K562 (cell line): ENCODE data around the gene C16orf89. TPM values are rescaled to one million over a fixed set of nuclear protein-coding genes. Genes with fewer than 3 reads are reported as not detected.

Experiments
- CBFA2T2 ChIP-seq: fragments of 450-650 bp; conservative IDR thresholded peaks from 2 replicates; pipeline ENCODE4 v1.6.1; 2017; ENCODE audit warnings: mild to moderate bottlenecking
- FOXK2 ChIP-seq, 2 experiments: fragments of 450-650 bp; IDR thresholded peaks in 1 of 2; conservative IDR thresholded peaks in 1 of 2; 2 replicates each; pipeline ENCODE4 v1.6.1; 2016; ENCODE audit warnings: low read depth in 2 of 2, mild to moderate bottlenecking in 1 of 2
- HDAC2 ChIP-seq: fragments of 450-650 bp; IDR thresholded peaks from 2 replicates; pipeline ENCODE4 v1.6.1; 2016; ENCODE audit warnings: mild to moderate bottlenecking
- MGA ChIP-seq: fragments of 450-650 bp; IDR thresholded peaks from 2 replicates; pipeline ENCODE4 v1.6.1; 2016; ENCODE audit warnings: mild to moderate bottlenecking, moderate library complexity
- polyA plus RNA-seq, 8 experiments: library from polyadenylated mRNA; depleted of rRNA in 4 of 8; stranded (reverse) in 5 of 8; unstranded in 3 of 8; fragments of >200 nt; fragmentation: Nextera tagmentation in 2 of 8; fragmentation: Illumina TruSeq in 1 of 8; extraction: Ambion mirVana in 2 of 8; extraction: Trizol in 1 of 8; gene quantifications; 2 replicates each; pipeline versions ENCODE4 v1.2.1 to v1.2.3, GENCODE V29; 2011 to 2014; ENCODE audit warnings: inconsistent platforms in 1 of 8, missing spikeins in 1 of 8
- total RNA-seq, 7 experiments: library from RNA; depleted of rRNA in 6 of 7; stranded (reverse); fragments of >200 nt in 6 of 7; fragmentation: Illumina TruSeq in 2 of 7; extraction: Trizol in 2 of 7; gene quantifications; 2 replicates each; pipeline versions ENCODE4 v1.2.1 to v1.2.3, GENCODE V29; 2011 to 2021; ENCODE audit warnings: low replicate concordance in 1 of 7

Gene C16orf89
- total and polyA plus RNA-seq, 9 of the 15 experiments (the other 6 are each of a cell fraction or from before 2014, with no cell fraction given): not detected

- TF ChIP-seq MGA (peak; percentile 26; the same call in 1 of the 2 replicates), HDAC2 (peak; percentile 47; the same call in 1 of the 2 replicates), CBFA2T2 (0 out of 2 replicates have a peak, but pooled peaks have one; percentile 7), FOXK2 (conservative IDR thresholded peaks at IDR 0.05 in 1 of 2, IDR thresholded peaks at IDR 0.05 in 1 of 2; ENCODE audit: low read depth in 2 of 2) (peak; percentile 57 to 59; a peak in 2 of 4 replicates)
Observed at GRCh38 chr16:5110933-5111332, 45.2 kb upstream of the C16orf89 start (continued).
